Esophagus muscularis mucosa (tissue), 3 donors: ENCODE measurements around the gene C2orf78.
A peak's percentile ranks its signal among the peaks of the same experiment; 100 is the strongest.

Source experiments
- POLR2AphosphoS5 ChIP-seq, 2 donors: sonication (generic); formaldehyde crosslinking; IDR thresholded peaks; one replicate each; pipeline ENCODE4 v1.6.1; 2017; ENCODE audit warnings: antibody characterized with exemption in 2 of 2
- TF ChIP-seq, protein P1 (sequence below), 3 experiments: fragments of 200-600 bp in 2 of 3; fragments of 450-650 bp in 1 of 3; sonication (generic) in 2 of 3; IDR thresholded peaks; one replicate each; pipeline ENCODE4 v1.5.1; 2017 to 2019; ENCODE audit warnings: antibody characterized with exemption in 3 of 3, mild to moderate bottlenecking in 2 of 3, moderate library complexity in 1 of 3

DNA sequence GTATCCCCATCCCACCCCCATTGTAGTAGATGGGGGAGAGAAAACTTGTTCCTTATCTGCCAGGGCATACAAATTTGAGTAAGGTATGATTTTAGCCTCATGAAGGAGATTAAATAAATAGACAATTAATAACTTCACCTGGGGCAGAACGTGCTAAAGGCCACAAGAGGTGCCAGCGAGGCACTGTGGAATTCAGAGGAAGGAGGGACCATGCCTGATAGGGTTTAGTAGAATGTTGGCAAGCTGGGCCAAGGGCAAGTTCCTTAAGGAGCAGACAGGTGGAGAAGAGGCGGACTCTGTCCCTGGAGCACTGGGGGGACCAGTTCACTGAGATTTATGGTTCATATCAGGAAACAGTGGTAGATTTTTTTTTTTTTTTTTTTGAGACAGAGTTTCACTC, 67.3 kb downstream of the C2orf78 start:
- TF ChIP-seq, protein P1, sequence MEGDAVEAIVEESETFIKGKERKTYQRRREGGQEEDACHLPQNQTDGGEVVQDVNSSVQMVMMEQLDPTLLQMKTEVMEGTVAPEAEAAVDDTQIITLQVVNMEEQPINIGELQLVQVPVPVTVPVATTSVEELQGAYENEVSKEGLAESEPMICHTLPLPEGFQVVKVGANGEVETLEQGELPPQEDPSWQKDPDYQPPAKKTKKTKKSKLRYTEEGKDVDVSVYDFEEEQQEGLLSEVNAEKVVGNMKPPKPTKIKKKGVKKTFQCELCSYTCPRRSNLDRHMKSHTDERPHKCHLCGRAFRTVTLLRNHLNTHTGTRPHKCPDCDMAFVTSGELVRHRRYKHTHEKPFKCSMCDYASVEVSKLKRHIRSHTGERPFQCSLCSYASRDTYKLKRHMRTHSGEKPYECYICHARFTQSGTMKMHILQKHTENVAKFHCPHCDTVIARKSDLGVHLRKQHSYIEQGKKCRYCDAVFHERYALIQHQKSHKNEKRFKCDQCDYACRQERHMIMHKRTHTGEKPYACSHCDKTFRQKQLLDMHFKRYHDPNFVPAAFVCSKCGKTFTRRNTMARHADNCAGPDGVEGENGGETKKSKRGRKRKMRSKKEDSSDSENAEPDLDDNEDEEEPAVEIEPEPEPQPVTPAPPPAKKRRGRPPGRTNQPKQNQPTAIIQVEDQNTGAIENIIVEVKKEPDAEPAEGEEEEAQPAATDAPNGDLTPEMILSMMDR (IDR thresholded peaks at IDR 0.05) = peak in 1 of 3 experiments; percentile 5
- no peak for TF ChIP-seq POLR2AphosphoS5 (IDR thresholded peaks at IDR 0.05)
